ENCODE measurements around the gene PRTG.
A peak's percentile ranks its signal among the peaks of the same experiment; 100 is the strongest.
"Not testable (repeated sequence)": the region's sequence is repeated elsewhere in the genome, so short reads cannot be mapped to it uniquely, and the experiment has no call there.

Gene PRTG, protein sequence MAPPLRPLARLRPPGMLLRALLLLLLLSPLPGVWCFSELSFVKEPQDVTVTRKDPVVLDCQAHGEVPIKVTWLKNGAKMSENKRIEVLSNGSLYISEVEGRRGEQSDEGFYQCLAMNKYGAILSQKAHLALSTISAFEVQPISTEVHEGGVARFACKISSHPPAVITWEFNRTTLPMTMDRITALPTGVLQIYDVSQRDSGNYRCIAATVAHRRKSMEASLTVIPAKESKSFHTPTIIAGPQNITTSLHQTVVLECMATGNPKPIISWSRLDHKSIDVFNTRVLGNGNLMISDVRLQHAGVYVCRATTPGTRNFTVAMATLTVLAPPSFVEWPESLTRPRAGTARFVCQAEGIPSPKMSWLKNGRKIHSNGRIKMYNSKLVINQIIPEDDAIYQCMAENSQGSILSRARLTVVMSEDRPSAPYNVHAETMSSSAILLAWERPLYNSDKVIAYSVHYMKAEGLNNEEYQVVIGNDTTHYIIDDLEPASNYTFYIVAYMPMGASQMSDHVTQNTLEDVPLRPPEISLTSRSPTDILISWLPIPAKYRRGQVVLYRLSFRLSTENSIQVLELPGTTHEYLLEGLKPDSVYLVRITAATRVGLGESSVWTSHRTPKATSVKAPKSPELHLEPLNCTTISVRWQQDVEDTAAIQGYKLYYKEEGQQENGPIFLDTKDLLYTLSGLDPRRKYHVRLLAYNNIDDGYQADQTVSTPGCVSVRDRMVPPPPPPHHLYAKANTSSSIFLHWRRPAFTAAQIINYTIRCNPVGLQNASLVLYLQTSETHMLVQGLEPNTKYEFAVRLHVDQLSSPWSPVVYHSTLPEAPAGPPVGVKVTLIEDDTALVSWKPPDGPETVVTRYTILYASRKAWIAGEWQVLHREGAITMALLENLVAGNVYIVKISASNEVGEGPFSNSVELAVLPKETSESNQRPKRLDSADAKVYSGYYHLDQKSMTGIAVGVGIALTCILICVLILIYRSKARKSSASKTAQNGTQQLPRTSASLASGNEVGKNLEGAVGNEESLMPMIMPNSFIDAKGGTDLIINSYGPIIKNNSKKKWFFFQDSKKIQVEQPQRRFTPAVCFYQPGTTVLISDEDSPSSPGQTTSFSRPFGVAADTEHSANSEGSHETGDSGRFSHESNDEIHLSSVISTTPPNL

DNA sequence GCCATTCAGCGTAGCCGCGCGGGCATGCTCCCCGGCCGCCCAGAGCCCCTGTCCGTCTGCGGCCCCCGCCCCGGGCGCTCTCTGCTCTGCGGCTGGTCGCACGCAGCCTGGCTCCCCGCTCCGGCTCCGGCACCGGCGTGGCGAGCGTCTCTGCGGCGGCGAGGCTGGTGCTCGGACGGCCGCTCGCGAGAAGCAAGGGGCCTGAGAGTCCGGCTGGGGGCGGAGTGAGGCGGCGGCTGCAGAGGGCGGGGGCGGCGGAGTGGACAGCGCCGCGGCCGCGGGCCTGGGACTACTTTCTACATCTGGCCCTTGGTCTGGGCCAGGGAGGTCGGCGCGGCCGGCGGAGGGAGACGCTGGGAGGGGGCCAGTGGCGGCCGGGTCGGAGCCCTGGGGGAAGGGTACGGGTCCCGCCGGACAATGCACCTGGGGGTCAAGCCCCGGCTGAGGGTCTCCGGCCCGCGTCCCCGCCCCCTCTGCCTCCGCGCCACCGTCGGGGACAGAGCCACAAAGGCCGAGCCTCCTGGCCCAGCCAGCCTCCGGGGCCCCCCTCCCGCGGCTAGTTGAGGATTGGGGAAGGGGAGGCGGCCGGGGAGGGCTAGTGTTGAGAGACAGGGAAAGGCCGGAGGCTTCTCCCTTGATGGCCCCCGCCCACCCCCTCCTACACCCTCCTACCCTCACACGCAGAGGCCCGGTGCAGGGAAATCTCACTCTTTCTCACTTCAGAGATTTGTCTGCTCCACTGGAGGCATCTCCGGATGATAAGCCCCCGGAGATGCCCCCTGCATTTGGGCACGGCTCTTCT lies at the start of gene PRTG:
TSS of gene PRTG (minus strand) at position 226 of the 802 bp plus-strand sequence. CDS start at position 5, 221 bp downstream.
- DNase-seq, result no peak

DNA sequence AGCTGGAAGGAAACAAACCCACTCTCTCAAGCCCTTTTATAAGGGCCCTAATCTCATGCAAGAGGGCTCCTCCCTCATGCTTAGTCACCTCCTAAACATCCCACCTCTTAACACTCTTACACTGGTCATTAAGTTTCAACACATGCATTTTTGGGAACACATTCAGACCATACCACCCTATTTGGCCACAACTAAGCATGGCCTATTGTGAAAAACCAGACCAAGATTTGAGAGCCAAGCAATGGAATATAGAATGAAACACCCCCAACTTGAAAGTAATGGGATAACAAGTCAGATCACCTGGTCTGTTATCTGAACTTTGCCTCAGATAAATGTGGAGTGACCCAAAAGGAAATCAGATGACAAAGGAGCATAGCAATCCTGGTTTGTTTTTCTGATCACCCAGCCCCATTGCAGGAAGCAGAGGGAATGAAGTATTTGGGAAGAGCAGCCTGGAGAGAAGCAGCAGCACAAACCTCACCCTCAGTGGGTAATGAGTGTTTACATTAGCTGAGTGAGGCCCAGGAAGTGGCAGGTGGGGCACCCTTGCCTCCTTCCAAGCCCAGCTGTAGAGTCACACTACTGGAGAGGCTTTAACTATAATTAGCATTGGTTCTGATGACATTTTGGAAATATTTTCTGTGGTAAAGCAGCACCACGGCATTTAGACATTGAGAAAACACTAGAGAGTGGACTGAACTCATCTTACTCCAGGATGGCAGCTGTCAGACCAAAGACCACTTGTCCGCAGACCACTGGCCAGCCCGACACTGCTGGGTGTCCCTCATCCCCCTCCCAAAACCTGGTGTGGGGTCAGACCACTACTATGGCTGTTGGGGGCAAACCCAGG lies 48.8 kb upstream of the PRTG start:
- DNase-seq, result peak; percentile 32

DNA sequence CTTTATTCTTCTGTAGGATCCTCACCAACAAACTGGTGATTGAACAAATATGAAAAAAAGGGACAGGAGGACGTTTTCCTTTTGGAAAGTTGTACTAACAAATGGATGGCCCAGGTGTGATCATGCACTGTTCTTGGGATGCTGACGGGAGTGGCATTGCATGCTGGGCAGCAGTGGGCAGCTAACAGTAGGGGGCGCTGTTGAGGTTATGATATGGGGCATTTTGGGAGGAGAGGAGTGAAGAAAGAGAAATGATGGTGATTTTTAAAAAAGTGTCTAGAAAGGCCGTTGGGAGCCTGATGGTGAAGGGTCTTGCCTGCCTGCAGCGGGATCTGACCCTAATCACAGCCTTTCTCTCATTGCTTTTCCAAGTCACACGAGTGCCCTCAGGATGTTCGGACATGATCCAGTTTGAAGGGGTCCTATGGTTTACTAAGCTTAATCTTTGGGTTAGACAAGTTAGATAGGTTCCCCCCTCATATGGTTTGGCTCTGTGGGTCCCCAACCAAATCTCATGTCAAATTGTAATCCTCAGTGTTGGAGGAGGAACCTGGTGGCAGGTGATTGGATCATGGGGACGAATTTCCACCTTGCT lies 46.2 kb upstream of the PRTG start:
- no peak for DNase-seq

DNA sequence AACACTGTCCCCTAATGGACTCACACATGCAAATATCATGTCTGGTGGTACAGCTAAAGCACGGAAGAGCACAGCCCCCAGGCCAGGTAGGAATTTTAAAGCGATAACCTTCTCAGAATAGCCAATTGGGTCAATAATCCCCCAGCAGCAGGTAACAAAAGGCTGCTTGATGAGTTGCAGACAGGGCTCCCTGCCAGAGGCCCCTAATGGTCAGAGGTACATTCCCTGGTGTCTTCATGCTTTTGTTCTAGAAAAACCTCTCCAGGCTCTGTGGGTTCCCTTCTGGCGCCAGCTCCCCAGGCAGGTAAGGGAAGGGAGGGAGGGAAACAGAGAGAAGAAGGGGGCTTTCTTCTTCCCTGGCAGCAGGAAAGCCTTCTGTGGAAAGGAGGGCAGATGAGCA lies 43.4 kb upstream of the PRTG start:
- DNase-seq, result no peak

DNA sequence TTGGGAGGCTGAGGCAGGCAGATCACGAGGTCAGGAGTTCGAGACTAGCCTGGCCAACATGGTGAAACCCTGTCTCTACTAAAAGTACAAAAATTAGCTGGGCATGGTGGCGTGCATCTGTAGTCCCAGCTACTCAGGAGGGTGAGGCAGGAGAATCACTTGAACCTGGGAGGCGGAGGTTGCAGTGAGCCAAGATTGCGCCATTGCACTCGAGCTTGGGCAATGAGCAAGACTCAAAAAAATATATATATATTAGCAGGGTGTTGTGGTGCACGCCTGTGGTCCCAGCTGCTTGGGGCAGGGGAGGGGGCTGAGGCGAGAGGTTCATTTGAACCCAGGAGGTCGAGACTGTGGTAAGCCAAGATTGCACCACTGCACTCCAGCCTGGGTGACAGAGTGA lies 42.6 kb upstream of the PRTG start:
- DNase-seq, result not testable (repeated sequence)

DNA sequence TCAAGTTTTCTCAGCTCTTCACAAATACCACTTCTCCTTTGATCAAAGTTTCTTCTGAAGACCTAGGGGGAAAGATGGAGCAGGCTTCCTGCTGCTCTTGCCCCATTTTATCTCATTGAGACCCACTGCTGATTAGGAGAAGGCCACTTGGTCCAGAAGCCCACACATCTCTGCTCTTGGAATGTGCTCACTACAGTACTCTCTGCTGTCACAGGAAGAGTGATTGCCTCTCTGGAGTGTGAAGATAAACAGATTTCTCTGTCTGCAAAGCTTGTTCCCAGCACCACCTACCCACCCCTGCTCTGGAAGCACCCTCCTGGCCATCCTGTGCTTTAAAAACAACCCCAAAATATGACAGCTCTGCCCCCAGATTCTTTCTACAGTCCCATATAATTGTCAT lies 41.3 kb upstream of the PRTG start:
- no peak for DNase-seq

DNA sequence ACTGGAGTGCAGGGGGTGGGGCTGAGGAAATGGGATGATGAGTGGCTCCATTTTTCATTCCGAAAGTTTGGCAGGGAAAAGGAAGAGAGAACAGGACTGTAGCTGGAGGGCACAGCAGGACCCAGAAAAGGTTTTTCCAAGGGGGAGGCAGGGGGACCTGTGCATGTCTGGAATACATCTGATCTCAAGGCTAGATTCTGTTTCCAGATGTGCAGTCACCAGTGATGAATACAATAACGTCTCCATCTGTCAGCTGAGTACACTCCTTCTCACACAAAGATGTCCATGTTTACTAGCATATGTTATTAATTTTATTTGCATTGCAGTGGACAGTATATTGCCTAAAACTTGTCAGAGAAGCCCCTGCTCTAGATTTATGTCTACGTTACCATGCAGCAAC lies 39.9 kb upstream of the PRTG start:
- no peak for DNase-seq

DNA sequence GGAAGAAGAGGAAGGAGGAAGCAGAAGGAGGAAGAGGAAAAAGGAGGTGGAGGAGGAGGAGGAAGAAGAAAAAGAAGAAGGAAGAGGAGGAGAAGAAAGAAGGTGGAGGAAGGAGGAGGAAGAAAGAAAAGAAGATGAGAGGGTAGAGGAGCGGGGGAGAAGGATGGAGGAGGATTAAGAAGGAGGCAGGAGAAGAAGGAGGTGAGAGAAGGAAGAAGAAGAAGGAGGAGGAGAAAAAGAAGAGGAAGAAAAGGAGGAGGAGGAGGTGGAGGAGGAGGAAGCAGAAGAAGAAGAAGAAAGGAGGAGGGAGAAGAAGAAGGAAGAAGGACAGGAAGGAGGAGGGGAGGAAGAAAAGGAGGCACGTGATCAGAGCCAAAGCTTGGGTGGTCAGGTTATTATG lies 37.3 kb upstream of the PRTG start:
- DNase-seq, result no peak

DNA sequence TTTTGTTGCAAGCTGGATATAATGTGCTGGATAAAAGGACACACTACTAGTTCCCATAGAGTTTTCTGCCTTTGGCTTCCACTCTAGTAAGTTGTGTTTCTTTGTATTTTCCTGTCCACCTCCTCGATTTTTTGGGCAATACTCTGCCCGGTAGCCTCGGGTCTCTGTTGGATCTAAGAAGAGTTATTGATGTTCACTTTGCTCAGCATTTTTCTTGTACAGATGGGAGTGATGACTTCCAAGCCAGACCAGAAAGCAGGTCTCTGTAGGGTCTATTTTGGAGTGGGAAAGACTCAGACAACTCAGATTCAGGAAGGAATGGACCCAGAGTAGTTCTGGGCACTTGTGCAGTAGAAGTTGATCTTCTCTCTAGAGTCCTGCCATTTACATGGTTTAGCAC lies 36.0 kb upstream of the PRTG start:
- DNase-seq, result no peak

DNA sequence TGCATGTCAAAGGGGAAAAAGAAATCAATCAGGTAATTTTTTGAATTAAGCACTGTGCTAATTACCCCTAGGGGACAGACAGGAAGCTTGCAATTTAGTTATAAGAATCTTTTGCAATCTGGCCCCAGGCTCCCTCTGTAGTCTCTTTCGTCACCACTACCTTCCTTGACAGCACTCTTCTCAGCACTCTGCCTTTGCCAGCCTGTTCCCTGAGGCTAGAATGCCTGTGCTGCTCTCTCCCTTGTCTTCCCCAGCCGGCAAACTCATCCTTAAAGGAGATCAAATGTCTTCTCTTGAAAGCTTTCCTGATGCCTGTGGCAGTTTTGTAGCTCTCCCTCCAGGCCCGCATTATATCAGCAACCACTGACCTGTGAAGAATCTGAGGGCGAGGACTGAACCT lies 32.4 kb upstream of the PRTG start:
- DNase-seq, result no peak

DNA sequence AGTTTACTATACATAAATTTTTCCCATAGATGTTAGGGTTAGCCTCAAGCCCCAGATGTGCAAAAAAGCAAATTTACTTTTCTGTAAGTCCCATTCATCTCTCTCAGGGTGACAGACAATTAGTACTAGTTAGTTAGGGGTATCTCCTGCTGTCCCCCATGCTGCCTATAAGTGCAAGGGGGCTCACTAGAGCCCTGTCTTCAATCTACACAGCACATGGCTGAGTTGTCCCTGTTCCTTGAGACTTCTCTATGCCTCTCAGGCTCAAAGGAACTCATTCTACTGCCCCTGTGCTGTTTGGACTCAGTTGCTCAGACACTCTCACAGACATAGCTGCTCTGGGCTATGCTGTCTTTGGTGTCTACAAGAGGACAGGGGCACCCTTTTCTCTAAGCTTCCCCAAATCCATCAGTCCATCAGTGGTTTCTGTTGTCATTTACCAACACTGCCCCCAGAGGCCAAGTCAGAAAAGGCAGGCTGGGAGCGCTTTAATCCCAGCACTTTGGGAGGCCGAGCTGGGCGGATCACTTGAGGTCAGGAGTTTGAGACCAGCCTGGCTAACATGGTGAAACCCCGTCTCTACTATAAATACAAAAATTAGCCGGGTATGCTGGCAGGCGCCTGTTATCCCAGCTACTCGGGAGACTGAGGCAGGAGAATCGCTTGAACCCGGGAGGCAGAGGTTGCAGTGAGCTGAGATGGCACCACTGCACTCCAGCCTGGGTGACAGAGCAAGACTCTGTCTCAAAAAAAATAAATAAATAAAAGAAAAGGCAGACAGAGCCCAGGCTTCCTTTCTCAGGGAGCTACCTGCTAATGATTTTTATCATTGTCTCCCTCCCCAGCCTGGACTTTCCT lies 31.4 kb upstream of the PRTG start:
- no peak for DNase-seq

DNA sequence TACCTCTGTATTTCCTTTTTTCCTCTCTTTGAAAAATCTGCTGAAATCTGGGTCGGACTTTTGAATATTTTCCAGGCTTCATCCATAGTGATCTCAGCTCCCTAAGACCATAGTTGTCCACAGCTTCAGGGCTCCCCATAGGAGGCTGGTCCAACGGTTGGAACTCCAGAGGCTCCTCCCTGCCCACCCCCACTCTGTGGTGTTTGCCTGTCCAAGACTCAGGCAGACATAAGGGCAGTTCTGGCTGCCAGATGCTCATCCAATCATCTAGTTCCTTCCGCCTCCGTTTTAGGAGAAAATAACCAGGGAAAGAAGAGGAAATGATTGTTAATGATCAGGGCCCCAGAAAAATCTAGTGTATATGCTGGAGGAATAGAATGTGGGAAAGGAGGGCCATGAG lies 27.9 kb upstream of the PRTG start:
- no peak for DNase-seq

DNA sequence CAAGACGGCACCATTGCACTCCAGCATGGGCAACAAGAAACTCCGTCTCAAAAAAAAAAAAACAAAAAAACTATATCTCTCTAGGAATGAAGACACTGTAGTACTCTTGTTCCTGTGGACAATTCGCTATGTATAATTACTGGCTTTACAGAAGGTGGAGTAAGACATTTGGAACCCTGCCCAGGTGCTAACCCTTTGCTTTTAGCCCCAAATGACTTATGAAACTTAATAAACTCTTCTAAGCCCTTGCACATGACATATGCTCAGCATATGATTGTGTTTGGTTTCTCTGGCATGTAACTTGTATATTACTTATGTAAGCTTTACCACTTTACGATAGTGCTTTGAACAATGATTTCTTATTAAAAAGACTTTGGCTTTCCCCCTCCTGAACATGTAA lies 27.3 kb upstream of the PRTG start:
- DNase-seq, result no peak

DNA sequence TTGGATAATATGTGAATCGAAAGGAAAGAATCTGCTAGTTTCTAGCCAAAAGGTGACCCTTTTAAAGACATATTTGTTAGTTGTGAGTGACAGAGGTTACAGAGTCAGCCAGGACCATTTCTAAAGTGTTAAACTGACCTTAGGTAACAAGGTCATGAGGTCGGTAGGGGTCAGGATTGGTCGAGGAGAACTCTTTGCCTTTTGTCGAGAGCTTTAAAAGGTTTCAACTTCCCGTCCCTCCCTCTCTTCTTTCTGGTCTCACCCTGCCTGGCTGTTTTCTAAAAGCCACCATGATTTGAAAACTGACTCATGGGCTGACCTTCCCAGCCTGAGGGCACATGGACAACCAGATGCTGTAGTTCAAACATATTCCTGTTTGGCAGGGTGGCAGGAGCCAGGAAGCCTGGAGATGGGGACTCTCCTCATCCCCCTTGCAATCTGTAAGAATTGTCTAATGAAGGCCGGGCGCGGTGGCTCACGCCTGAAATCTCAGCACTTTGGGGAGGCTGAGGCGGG lies 25.8 kb upstream of the PRTG start:
- DNase-seq, result no peak

DNA sequence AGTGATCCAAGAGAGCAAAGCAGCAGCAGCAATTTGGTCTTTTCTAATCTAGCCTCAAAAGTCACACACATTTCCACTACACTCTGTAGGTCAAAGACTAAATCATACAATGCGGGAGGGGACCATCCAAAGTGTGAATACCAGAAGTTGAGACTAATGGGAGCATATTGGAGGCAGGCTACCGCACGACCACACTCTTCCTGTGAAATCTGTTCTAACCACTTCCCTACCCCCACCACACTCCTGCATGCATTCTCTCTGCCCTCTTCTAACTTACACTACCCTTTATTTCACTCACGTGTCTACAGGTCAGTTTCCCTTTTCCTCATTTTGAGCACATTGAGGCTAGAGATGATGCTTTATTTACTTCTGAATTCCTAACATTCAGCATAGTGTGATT lies 23.7 kb upstream of the PRTG start:
- no peak for DNase-seq

DNA sequence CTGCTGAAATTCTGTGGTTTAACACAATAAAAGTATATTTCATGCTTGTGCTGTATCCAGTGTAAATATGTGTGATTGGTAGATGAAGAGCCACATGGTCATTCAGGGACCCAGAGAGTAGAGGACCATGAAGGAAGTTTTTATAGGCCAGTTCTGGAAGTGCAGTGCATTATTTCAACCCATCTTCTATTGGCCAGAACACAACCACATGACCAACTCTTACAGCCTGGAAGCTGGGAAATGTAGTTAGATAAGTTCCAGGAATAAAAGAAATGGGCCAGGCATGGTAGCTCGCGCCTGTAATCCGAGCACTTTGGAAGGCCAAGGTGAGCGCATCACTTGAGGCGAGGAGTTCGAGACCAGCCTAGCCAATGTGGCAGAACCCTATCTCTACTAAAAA lies 21.4 kb upstream of the PRTG start:
- no peak for DNase-seq

DNA sequence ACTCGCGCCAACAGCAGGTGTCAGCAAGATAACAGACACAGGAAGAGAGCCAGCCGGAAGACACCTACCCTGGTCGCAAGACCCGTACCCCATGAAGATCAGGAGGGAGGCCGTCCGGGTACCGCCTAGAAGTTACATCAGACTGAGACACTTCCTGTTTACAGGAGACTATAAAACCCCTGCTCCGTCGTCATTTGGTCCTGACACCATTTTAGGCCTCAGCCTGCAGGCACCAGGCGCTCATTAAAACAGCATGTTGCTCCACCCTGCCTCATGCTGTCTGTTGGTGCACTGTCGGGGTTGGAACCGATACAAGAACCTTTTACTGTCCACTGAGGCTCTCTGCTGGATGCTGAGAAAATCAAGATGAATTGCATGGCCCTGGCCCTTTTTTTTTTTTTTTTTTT lies 15.6 kb upstream of the PRTG start:
- no peak for DNase-seq

DNA sequence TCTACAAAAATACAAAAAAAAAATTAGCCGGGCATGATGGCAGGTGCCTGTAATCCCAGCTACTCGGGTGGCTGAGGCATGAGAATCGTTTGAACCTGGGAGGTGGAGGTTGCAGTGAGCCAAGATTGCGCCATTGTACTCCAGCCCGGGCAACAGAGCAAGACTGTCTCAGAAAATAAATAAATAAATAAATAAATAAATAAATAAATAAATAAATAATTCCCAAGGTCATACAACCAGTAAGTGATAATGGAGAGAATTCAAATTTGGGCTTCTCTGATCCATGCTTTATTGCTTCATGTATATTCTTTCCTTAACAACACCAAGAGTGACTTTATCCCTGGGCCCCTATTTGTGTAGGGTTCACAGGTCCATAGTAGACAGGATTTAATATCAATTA lies 10.5 kb upstream of the PRTG start:
- not testable (repeated sequence) for DNase-seq

DNA sequence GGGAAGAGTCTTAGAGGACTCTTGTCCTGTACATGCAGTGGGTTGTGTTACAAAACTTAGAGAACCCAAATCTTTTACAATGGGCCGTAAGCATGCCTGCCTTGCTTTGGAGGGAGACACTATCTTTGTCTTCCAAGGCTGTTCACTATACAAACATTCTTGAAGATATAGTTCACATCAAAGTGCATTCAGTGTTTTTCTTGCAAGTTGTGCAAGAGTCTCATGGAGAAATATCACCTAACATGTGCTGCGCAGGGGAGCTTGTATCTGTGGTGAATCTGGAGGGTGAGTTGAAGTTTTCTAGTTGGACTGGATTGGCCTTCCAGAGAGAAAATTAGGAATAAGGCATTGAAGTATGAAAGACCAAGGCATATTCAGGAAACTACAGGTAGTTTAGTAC lies 7.8 kb upstream of the PRTG start:
- DNase-seq, result no peak
